Measurements from ENCODE around the gene MOB2.
"Not testable (repeated sequence)": the region's sequence is repeated elsewhere in the genome, so short reads cannot be mapped to it uniquely, and the experiment has no call there.

Gene MOB2

GRCh38 chr11:1439341-1439740 lies 47.2 kb downstream of the MOB2 start:
- no peak for DNase-seq

- DNase-seq: no peak
Observed at GRCh38 chr11:1438967-1439330, 47.6 kb downstream of the MOB2 start.

- no peak for DNase-seq
Observed at GRCh38 chr11:1438261-1438966, 48.2 kb downstream of the MOB2 start.

GRCh38 chr11:1437500-1437899 lies 49.1 kb downstream of the MOB2 start:
- DNase-seq: no peak

GRCh38 chr11:1436468-1437039 lies 50.0 kb downstream of the MOB2 start:
- no peak for DNase-seq

GRCh38 chr11:1435820-1436467 lies 50.6 kb downstream of the MOB2 start:
- DNase-seq: no peak

- not testable (repeated sequence) for DNase-seq
Observed at GRCh38 chr11:1435479-1435819, 51.1 kb downstream of the MOB2 start.

- DNase-seq: no peak
Observed at GRCh38 chr11:1433977-1434640, 52.5 kb downstream of the MOB2 start.

- DNase-seq: no peak
Observed at GRCh38 chr11:1433568-1433967, 53.0 kb downstream of the MOB2 start.

- no peak for DNase-seq
Observed at GRCh38 chr11:1428762-1429316, 57.7 kb downstream of the MOB2 start.

- DNase-seq: no peak
Observed at GRCh38 chr11:1425439-1425838, 61.1 kb downstream of the MOB2 start.

- DNase-seq: no peak
Observed at GRCh38 chr11:1425006-1425405, 61.6 kb downstream of the MOB2 start.

- DNase-seq: not testable (repeated sequence)
Observed at GRCh38 chr11:1423406-1423805, 63.2 kb downstream of the MOB2 start.

GRCh38 chr11:1422981-1423380 lies 63.6 kb downstream of the MOB2 start:
- no peak for DNase-seq

GRCh38 chr11:1422481-1422880 lies 64.1 kb downstream of the MOB2 start:
- no peak for DNase-seq

GRCh38 chr11:1421291-1421690 lies 65.3 kb downstream of the MOB2 start:
- DNase-seq: no peak

GRCh38 chr11:1419811-1420210 lies 66.8 kb downstream of the MOB2 start:
- DNase-seq: no peak

Measured in suppressor macrophage (primary cell).